NCI-H2171 (cell line): ENCODE results near the gene PPP3R1.

Experiments used
- DNase-seq: peaks from one replicate; lab custom pipeline; 2025; lab: John Stamatoyannopoulos, UW

Gene PPP3R1

GRCh38 chr2:68258851-68259250, 6.5 kb upstream of the PPP3R1 start:
- no peak for DNase-seq

- DNase-seq = no peak
Observed at GRCh38 chr2:68256093-68256450, 3.7 kb upstream of the PPP3R1 start.

- DNase-seq = no peak
Observed at GRCh38 chr2:68253219-68254068, 1.1 kb upstream of the PPP3R1 start.

- DNase-seq = no peak
Observed at GRCh38 chr2:68251855-68252399, 405 bp downstream of the PPP3R1 start.

- peak; percentile 70 for DNase-seq
Observed at GRCh38 chr2:68251187-68251854, 1.0 kb downstream of the PPP3R1 start.

- DNase-seq = no peak
Observed at GRCh38 chr2:68250652-68251186, 1.6 kb downstream of the PPP3R1 start.

GRCh38 chr2:68250196-68250595, 2.1 kb downstream of the PPP3R1 start:
- no peak for DNase-seq

GRCh38 chr2:68248806-68249205, 3.5 kb downstream of the PPP3R1 start:
- no peak for DNase-seq

- no peak for DNase-seq
Observed at GRCh38 chr2:68248361-68248760, 4.0 kb downstream of the PPP3R1 start.

GRCh38 chr2:68246396-68246795, 5.9 kb downstream of the PPP3R1 start:
- DNase-seq = no peak

- no peak for DNase-seq
Observed at GRCh38 chr2:68245672-68246071, 6.7 kb downstream of the PPP3R1 start.

GRCh38 chr2:68245066-68245465, 7.3 kb downstream of the PPP3R1 start:
- no peak for DNase-seq

GRCh38 chr2:68244456-68244855, 7.9 kb downstream of the PPP3R1 start:
- DNase-seq = no peak

GRCh38 chr2:68241732-68242131, 10.6 kb downstream of the PPP3R1 start:
- no peak for DNase-seq

GRCh38 chr2:68240446-68240845, 11.9 kb downstream of the PPP3R1 start:
- DNase-seq = no peak

- no peak for DNase-seq
Observed at GRCh38 chr2:68238955-68239822, 13.1 kb downstream of the PPP3R1 start.

GRCh38 chr2:68237976-68238580, 14.3 kb downstream of the PPP3R1 start:
- no peak for DNase-seq

- DNase-seq = no peak
Observed at GRCh38 chr2:68237404-68237803, 14.9 kb downstream of the PPP3R1 start.

GRCh38 chr2:68236876-68237275, 15.5 kb downstream of the PPP3R1 start:
- no peak for DNase-seq

GRCh38 chr2:68236103-68236734, 16.1 kb downstream of the PPP3R1 start:
- DNase-seq = no peak

GRCh38 chr2:68235090-68235489, 17.2 kb downstream of the PPP3R1 start:
- no peak for DNase-seq
